ENCODE measurements around the gene TTLL11.

DNA sequence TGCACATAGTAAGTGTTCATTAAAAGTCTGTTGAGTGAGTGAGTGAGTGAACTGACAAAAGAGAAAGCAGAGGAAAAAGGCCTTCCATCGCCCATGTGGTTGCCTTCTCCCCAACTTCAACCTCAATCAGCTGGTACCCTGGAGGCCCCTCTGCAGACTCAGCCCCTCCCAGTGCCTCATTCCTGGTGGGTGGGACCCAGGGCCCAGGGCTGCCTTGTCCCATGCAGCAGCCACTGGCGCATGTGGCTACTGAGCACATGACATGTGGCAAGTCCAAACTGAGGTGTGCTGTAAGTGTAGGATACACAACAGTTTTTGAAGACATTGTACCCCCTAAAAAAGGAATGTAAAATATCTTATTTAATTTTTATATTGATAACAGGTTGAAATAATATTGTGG lies 36.9 kb upstream of the TTLL11 start:
- TF ChIP-seq GATA3 (IDR thresholded peaks at IDR 0.05; ENCODE audit: low read depth, low read length): no peak
- TF ChIP-seq GATA2 (IDR thresholded peaks at IDR 0.05; ENCODE audit: low read depth, low read length): no peak

All from SH-SY5Y (cell line).